Activated T-helper 1 cell treated with Interleukin-2 at 50 U/mL for 16 hours (primary cell): ENCODE results near the gene CDKL4.
"Not testable (repeated sequence)": the region's sequence is repeated elsewhere in the genome, so short reads cannot be mapped to it uniquely, and the experiment has no call there.

ENCODE experiments used
- DNase-seq: peaks from one replicate; pipeline ENCODE4 v3.0.0-alpha.2; 2020; ENCODE audit warnings: low read depth

Gene CDKL4

GRCh38 chr2:39176997-39177396, 66.8 kb downstream of the CDKL4 start:
- no peak for DNase-seq

- no peak for DNase-seq
Measured at GRCh38 chr2:39175026-39175812, 68.6 kb downstream of the CDKL4 start.

- DNase-seq, result no peak
Measured at GRCh38 chr2:39174022-39174421, 69.7 kb downstream of the CDKL4 start.

GRCh38 chr2:39172047-39172706, 71.6 kb downstream of the CDKL4 start:
- DNase-seq, result not testable (repeated sequence)

- DNase-seq, result no peak
Measured at GRCh38 chr2:39171621-39172020, 72.1 kb downstream of the CDKL4 start.

- no peak for DNase-seq
Measured at GRCh38 chr2:39164089-39164488, 79.7 kb downstream of the CDKL4 start.

GRCh38 chr2:39160982-39161381, 82.8 kb downstream of the CDKL4 start:
- DNase-seq, result no peak

GRCh38 chr2:39159283-39159682, 84.5 kb downstream of the CDKL4 start:
- DNase-seq, result no peak

- no peak for DNase-seq
Measured at GRCh38 chr2:39158351-39158750, 85.4 kb downstream of the CDKL4 start.

- no peak for DNase-seq
Measured at GRCh38 chr2:39156846-39157245, 86.9 kb downstream of the CDKL4 start.

- no peak for DNase-seq
Measured at GRCh38 chr2:39156107-39156506, 87.7 kb downstream of the CDKL4 start.

GRCh38 chr2:39155573-39155972, 88.2 kb downstream of the CDKL4 start:
- DNase-seq, result not testable (repeated sequence)

- DNase-seq, result no peak
Measured at GRCh38 chr2:39154944-39155343, 88.8 kb downstream of the CDKL4 start.

GRCh38 chr2:39153312-39153711, 90.5 kb downstream of the CDKL4 start:
- DNase-seq, result no peak

GRCh38 chr2:39152504-39152903, 91.3 kb downstream of the CDKL4 start:
- no peak for DNase-seq

- no peak for DNase-seq
Measured at GRCh38 chr2:39150890-39151497, 92.8 kb downstream of the CDKL4 start.

GRCh38 chr2:39150102-39150562, 93.6 kb downstream of the CDKL4 start:
- DNase-seq, result no peak

GRCh38 chr2:39146630-39147029, 97.1 kb downstream of the CDKL4 start:
- no peak for DNase-seq

- DNase-seq, result no peak
Measured at GRCh38 chr2:39145906-39146421, 97.8 kb downstream of the CDKL4 start.

GRCh38 chr2:39144416-39144815, 99.4 kb downstream of the CDKL4 start:
- DNase-seq, result no peak

- DNase-seq, result no peak
Measured at GRCh38 chr2:39142904-39143605, 100.7 kb downstream of the CDKL4 start.
